IPS DF 4.7 (cell line): ENCODE results near the gene ITPRIPL1.

ENCODE experiments used
- DNase-seq: peaks from one replicate; pipeline ENCODE4 v3.0.0-alpha.2; 2013; ENCODE audit warnings: low spot score; ENCODE audit errors: extremely low read depth

Gene ITPRIPL1

GRCh38 chr2:96353606-96354101 is 28.5 kb downstream of the ITPRIPL1 start:
- no peak for DNase-seq

GRCh38 chr2:96354492-96354891 is 29.4 kb downstream of the ITPRIPL1 start:
- no peak for DNase-seq

DNA sequence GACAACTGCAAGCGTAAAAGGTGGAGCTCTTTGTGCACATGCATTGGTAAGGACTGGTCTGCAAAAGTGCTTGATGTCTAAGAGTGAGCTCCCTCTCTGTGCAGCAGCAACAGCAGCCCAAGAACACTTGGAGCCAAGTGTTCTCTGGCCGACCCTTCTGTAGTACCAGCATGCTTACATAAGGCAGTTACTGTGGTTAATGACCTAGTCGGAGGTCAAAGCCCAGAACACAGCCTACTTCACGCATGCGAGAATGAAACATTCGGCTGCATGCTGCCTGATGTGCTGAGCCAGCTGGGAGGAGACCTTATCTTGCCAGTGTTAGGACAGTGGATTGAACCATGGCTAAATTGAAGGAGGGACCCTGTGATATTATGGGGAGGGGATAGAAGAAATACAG is 31.8 kb downstream of the ITPRIPL1 start:
- no peak for DNase-seq

- no peak for DNase-seq
These were observed 34.2 kb downstream of the ITPRIPL1 start for GRCh38 chr2:96359310-96359709.

DNA sequence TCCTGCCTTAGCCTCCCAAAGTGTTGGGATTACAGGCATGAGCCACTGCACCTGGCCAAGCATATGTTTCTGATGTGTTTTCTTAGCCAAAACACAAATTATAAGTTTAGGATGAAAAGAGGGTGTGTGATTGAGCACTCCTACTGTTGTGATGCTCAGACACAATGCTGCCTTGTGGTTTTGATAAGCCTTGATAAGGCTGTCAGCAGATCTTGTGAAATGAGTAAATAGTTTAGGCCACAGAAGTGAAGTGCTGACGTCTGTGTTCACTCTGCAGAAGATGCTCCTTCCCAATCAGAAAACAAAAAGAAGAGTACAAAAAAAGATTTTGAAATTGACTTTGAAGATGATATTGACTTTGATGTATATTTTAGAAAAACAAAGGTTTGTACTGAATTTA is 34.7 kb downstream of the ITPRIPL1 start:
- DNase-seq = no peak

DNA sequence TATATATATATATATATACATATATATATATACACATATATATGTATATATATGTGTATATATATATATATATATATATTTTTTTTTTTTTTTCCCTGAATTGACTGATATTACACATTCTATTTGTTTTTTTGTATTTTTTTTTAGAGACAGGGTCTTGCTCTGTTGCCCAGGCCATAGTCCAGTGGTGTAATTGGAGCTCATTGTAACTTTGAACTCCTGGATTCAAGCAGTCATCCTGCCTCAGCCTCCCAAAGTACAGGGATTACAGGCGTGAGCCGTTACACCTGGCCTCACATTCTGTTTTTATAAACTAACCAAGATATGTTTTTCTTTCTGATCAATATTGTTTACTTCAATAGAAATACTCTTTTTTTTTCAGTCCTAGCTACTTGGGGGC is 36.6 kb downstream of the ITPRIPL1 start:
- no peak for DNase-seq

GRCh38 chr2:96369186-96369585 is 44.1 kb downstream of the ITPRIPL1 start:
- no peak for DNase-seq

DNA sequence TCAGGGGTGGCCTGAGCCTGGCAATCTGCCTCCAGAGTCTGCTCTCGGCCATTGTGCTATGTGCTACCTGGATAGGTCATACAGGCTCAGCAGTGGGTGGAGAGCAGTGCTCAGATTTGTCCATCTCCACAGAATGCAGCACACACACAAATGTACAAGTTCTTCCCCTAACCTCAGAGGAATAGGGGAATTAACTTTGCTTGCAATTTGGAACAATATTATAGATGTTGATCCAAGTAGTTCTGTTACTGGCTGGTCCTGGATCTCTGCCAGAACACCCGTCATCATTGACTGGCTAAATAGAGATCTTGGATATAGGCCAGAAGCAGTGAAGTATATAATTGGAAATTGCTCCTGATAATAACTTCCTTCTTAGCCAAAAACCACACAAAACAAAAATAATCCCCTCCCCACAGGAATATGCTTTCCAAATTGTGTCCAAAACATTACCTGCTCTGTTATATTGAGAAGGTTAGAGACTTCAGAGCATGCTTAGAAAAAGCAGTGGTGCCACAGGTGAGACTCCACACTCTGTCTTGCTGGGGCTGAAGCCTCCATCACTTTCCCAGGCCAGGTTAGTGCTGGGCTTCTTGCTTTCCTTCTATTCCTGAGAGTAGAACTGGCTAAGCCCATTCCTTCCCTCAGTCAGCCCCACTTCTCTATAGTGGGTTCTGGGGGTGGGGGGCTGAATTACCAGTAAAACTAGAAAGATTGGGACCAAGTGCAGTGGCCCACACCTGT is 49.3 kb downstream of the ITPRIPL1 start:
- no peak for DNase-seq
